Measurements from ENCODE around the gene RPTOR. TPM values are rescaled to one million over a fixed set of nuclear protein-coding genes. Genes with fewer than 3 reads are reported as not detected.

The RPTOR gene
- total and polyA plus RNA-seq, 2 donors (not counting 3 experiments of a cell fraction or from before 2014, with no cell fraction given), result 10.7 to 41.8 TPM

DNA sequence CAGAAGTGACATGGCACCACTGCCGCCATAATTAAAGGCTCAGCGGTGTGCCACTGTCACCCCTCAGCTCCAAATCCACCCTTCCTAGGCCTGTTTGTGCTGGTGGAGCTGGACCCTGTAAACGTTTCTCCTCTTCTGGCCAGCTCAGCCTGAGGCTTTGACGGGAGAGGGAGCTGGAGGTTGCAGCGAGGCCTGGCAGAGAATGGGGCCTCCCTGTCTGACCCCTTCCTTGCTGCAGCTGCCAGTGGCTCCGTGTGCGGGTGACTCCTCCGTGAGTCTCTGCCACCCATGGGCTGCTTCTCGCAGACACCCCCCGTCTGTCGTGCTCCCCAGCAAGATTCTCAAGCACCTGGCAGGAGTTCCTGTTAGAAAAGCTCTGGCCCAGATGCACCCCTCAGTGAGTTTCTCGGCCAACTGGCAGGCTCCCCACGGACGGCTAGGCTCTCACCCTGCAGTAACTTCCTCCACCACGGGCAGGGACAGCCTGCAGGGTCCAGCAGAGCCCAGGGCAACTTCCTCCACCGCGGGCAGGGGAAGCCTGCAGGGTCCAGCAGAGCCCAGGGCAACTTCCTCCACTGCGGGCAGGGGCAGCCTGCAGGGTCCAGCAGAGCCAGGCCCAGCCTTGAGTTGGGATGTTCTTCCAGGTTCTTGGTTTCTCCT lies 442.3 kb downstream of the RPTOR start:
- H2AFZ ChIP-seq (ENCODE audit: low read depth, low read length), result no peak overlapping the region
- no peaks in the 10 kb centered on the region for H3K9me1 ChIP-seq (replicated peaks; ENCODE audit: control insufficient read depth, extremely low read depth, insufficient read depth, low read length)
- no peaks in the 10 kb centered on the region for H3K36me3 ChIP-seq (ENCODE audit: control insufficient read depth in 2 of 2, extremely low read depth in 1 of 2, insufficient read depth in 2 of 2, low read length in 2 of 2)
- DNase-seq (ENCODE audit: low read depth, low spot score) (no peak), FAIRE-seq (no peak)
- H3K9ac ChIP-seq (replicated peaks; ENCODE audit: extremely low read depth, insufficient read depth, low read length), result no peak overlapping the region
- dilution Hi-C loops (cut with MboI; ENCODE audit: extremely low pct_ligation_motif_present, low sequenced_read_pairs) (no loop called here), intact Hi-C loops (cut with micrococcal nuclease) (no loop called here)
- POLR2A ChIA-PET, result no interaction called here
- no peaks in the 10 kb centered on the region for H3K27me3 ChIP-seq (ENCODE audit: control insufficient read depth in 2 of 2, insufficient read depth in 2 of 2, low read length in 2 of 2)
- H3K9me3 ChIP-seq (replicated peaks; ENCODE audit: control insufficient read depth, insufficient read depth, low read length), result no peaks in the 10 kb centered on the region
- H3K4me1 ChIP-seq (ENCODE audit: control insufficient read depth, extremely low read depth, insufficient read depth, low read length), result no peaks in the 10 kb centered on the region
- H3K79me2 ChIP-seq (ENCODE audit: control insufficient read depth, insufficient read depth, low read length), result peaks cover 2% of the 10 kb centered on the region
- CTCF ChIA-PET, result interaction anchor here (0.5 to 3.4 kb wide), 4 partner anchors 112 to 560 kb away, joined by 3 to 62 read pairs (median 24); no protein-coding TSS in a partner anchor
- no peak overlapping the region for H3K27ac ChIP-seq (ENCODE audit: insufficient read depth, low read depth, low read length)
- TF ChIP-seq POLR2A (IDR thresholded peaks at IDR 0.05; ENCODE audit: low read depth, low read length) (no peak), POLR2AphosphoS5 (IDR thresholded peaks at IDR 0.05; ENCODE audit: insufficient read depth, low read depth, low read length) (no peak), FOS (IDR thresholded peaks at IDR 0.05; ENCODE audit: borderline replicate concordance, insufficient read depth, low read length) (no peak), EZH2 (IDR thresholded peaks at IDR 0.05; ENCODE audit: borderline replicate concordance, low read depth, low read length, severe bottlenecking) (no peak), JUN (IDR thresholded peaks at IDR 0.05; ENCODE audit: borderline replicate concordance, insufficient read depth, insufficient read length, low read depth) (no peak), GATA2 (IDR thresholded peaks at IDR 0.05; ENCODE audit: insufficient read depth, insufficient read length, low read depth, low read length) (no peak), MYC (IDR thresholded peaks at IDR 0.05; ENCODE audit: low read depth, low read length) (no peak)
- TF ChIP-seq, protein P1, sequence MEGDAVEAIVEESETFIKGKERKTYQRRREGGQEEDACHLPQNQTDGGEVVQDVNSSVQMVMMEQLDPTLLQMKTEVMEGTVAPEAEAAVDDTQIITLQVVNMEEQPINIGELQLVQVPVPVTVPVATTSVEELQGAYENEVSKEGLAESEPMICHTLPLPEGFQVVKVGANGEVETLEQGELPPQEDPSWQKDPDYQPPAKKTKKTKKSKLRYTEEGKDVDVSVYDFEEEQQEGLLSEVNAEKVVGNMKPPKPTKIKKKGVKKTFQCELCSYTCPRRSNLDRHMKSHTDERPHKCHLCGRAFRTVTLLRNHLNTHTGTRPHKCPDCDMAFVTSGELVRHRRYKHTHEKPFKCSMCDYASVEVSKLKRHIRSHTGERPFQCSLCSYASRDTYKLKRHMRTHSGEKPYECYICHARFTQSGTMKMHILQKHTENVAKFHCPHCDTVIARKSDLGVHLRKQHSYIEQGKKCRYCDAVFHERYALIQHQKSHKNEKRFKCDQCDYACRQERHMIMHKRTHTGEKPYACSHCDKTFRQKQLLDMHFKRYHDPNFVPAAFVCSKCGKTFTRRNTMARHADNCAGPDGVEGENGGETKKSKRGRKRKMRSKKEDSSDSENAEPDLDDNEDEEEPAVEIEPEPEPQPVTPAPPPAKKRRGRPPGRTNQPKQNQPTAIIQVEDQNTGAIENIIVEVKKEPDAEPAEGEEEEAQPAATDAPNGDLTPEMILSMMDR (IDR thresholded peaks at IDR 0.05; ENCODE audit: extremely low read depth in 1 of 2, insufficient read depth in 1 of 2, low read depth in 1 of 2, low read length in 2 of 2), result no peak
- TF ChIP-seq, protein P2, sequence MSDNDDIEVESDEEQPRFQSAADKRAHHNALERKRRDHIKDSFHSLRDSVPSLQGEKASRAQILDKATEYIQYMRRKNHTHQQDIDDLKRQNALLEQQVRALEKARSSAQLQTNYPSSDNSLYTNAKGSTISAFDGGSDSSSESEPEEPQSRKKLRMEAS (IDR thresholded peaks at IDR 0.05; ENCODE audit: insufficient read depth, insufficient read length), result no peak
- H4K20me1 ChIP-seq (replicated peaks; ENCODE audit: control insufficient read depth, extremely low read depth, insufficient read depth, low read length), result no peaks in the 10 kb centered on the region
- H3K4me2 ChIP-seq (ENCODE audit: insufficient read depth, low read length), result no peak overlapping the region
- no peak overlapping the region for H3K4me3 ChIP-seq (replicated peaks in 1 of 3; ENCODE audit: insufficient read depth in 1 of 3, low read depth in 1 of 3, low read length in 3 of 3)
- BruUV-seq (replicated peaks), result no TSS peak

All from endothelial cell of umbilical vein (primary cell).